Astrocyte (in vitro differentiated cells and primary cell): ENCODE measurements around the gene NUP62. TPM values are rescaled to one million over a fixed set of nuclear protein-coding genes. Genes with fewer than 3 reads are reported as not detected.

Experiments used
- DNase-seq: peaks from one replicate; pipeline ENCODE4 v3.0.0-alpha.2; 2010; ENCODE audit warnings: low read depth
- FAIRE-seq: peaks from 2 replicates; lab custom pipeline; 2011; peaks lifted over from hg19 to GRCh38; lab: Jason Lieb, UNC
- H2AFZ ChIP-seq: 2 replicates; pipeline ENCODE4 v1.6.0; 2012; ENCODE audit warnings: low read depth, low read length, inconsistent platforms
- H3K27ac ChIP-seq: 2 replicates; pipeline ENCODE4 v1.5.1; 2011; ENCODE audit warnings: low read depth, low read length, inconsistent platforms
- H3K27me3 ChIP-seq: 2 replicates; pipeline ENCODE4 v1.6.0; 2011; ENCODE audit warnings: low read length, inconsistent platforms; ENCODE audit not compliant: insufficient read depth
- H3K36me3 ChIP-seq: 2 replicates; pipeline ENCODE4 v1.5.1; 2011; ENCODE audit warnings: low read length, inconsistent platforms; ENCODE audit not compliant: insufficient read depth
- H3K4me1 ChIP-seq: 2 replicates; pipeline ENCODE4 v1.5.1; 2011; ENCODE audit warnings: low read length, inconsistent platforms; ENCODE audit not compliant: insufficient read depth
- H3K4me2 ChIP-seq: 2 replicates; pipeline ENCODE4 v1.6.0; 2012; ENCODE audit warnings: low read length, inconsistent platforms
- H3K4me3 ChIP-seq: 2 replicates; pipeline ENCODE4 v1.5.1; 2011; ENCODE audit warnings: low read depth, mild to moderate bottlenecking, low read length, inconsistent platforms; ENCODE audit not compliant: insufficient read depth
- H3K79me2 ChIP-seq: 2 replicates; pipeline ENCODE4 v1.6.0; 2012; ENCODE audit warnings: mild to moderate bottlenecking, low read length, inconsistent platforms; ENCODE audit not compliant: insufficient read depth
- H3K9ac ChIP-seq: 2 replicates; pipeline ENCODE4 v1.6.0; 2012; ENCODE audit warnings: mild to moderate bottlenecking, low read length, inconsistent platforms
- H3K9me3 ChIP-seq: 2 replicates; pipeline ENCODE4 v1.5.1; 2012; ENCODE audit warnings: low read depth, mild to moderate bottlenecking, low read length, inconsistent platforms; ENCODE audit not compliant: insufficient read depth
- H4K20me1 ChIP-seq: 2 replicates; pipeline ENCODE4 v1.6.0; 2012; ENCODE audit warnings: low read length, inconsistent platforms; ENCODE audit not compliant: insufficient read depth
- H3K27ac Mint-ChIP-seq: one replicate; pipeline ENCODE4 v1.8.0; 2021; ENCODE audit warnings: mild to moderate bottlenecking, mixed read lengths; ENCODE audit not compliant: unreplicated experiment
- H3K27me3 Mint-ChIP-seq: one replicate; pipeline ENCODE4 v1.8.0; 2021; ENCODE audit warnings: low read depth, mixed read lengths; ENCODE audit not compliant: unreplicated experiment
- H3K36me3 Mint-ChIP-seq: one replicate; pipeline ENCODE4 v1.8.0; 2021; ENCODE audit warnings: low read depth, mixed read lengths; ENCODE audit not compliant: unreplicated experiment
- H3K4me1 Mint-ChIP-seq: one replicate; pipeline ENCODE4 v1.8.0; 2021; ENCODE audit warnings: low read depth, mixed read lengths; ENCODE audit not compliant: unreplicated experiment
- H3K4me3 Mint-ChIP-seq: one replicate; pipeline ENCODE4 v1.8.0; 2021; ENCODE audit warnings: mild to moderate bottlenecking, moderate library complexity, mixed read lengths; ENCODE audit not compliant: unreplicated experiment
- H3K9me3 Mint-ChIP-seq: one replicate; pipeline ENCODE4 v1.8.0; 2021; ENCODE audit warnings: mild to moderate bottlenecking, mixed read lengths; ENCODE audit not compliant: unreplicated experiment
- EZH2 ChIP-seq: IDR thresholded peaks from 2 replicates; pipeline ENCODE4 v1.6.1; 2012; ENCODE audit warnings: mild to moderate bottlenecking, low read length, inconsistent platforms; ENCODE audit not compliant: insufficient read depth
- total RNA-seq: library from RNA; stranded (reverse); gene quantifications from 2 replicates; pipeline ENCODE4 v1.2.1, GENCODE V29; 2021
- TF ChIP-seq, protein P1 (sequence below): IDR thresholded peaks from 2 replicates; pipeline ENCODE4 v1.5.1; 2011; ENCODE audit warnings: low read depth, mild to moderate bottlenecking, inconsistent platforms, low read length, moderate library complexity; ENCODE audit not compliant: insufficient read depth

Gene NUP62
- total RNA-seq, 1 donor from 2014 or later = 49.5 TPM

GRCh38 chr19:49933643-49934042 lies 4.3 kb upstream of the NUP62 start:
- no peak for FAIRE-seq
- no peak overlapping the region for H3K9ac ChIP-seq
- Mint-ChIP-seq H3K9me3 (peaks cover 2% of the 10 kb centered on the region), H3K27ac (no peak overlapping the region), H3K27me3 (no peaks in the 10 kb centered on the region), H3K36me3 (peaks cover 23% of the 10 kb centered on the region), H3K4me3 (no peak overlapping the region), H3K4me1 (no peaks in the 10 kb centered on the region)
- H3K27ac ChIP-seq = no peak overlapping the region
- TF ChIP-seq, protein P1, sequence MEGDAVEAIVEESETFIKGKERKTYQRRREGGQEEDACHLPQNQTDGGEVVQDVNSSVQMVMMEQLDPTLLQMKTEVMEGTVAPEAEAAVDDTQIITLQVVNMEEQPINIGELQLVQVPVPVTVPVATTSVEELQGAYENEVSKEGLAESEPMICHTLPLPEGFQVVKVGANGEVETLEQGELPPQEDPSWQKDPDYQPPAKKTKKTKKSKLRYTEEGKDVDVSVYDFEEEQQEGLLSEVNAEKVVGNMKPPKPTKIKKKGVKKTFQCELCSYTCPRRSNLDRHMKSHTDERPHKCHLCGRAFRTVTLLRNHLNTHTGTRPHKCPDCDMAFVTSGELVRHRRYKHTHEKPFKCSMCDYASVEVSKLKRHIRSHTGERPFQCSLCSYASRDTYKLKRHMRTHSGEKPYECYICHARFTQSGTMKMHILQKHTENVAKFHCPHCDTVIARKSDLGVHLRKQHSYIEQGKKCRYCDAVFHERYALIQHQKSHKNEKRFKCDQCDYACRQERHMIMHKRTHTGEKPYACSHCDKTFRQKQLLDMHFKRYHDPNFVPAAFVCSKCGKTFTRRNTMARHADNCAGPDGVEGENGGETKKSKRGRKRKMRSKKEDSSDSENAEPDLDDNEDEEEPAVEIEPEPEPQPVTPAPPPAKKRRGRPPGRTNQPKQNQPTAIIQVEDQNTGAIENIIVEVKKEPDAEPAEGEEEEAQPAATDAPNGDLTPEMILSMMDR = no peak
- no peak for TF ChIP-seq EZH2
- peaks cover 4% of the 10 kb centered on the region for H3K4me1 ChIP-seq
- DNase-seq = no peak
- no peaks in the 10 kb centered on the region for H3K36me3 ChIP-seq
- no peak overlapping the region for H3K4me3 ChIP-seq
- peaks cover 6% of the 10 kb centered on the region for H3K79me2 ChIP-seq
- H2AFZ ChIP-seq = no peak overlapping the region
- H3K4me2 ChIP-seq = no peak overlapping the region
- H3K9me3 ChIP-seq = no peaks in the 10 kb centered on the region
- H3K27me3 ChIP-seq = no peaks in the 10 kb centered on the region
- H4K20me1 ChIP-seq = no peaks in the 10 kb centered on the region

DNA sequence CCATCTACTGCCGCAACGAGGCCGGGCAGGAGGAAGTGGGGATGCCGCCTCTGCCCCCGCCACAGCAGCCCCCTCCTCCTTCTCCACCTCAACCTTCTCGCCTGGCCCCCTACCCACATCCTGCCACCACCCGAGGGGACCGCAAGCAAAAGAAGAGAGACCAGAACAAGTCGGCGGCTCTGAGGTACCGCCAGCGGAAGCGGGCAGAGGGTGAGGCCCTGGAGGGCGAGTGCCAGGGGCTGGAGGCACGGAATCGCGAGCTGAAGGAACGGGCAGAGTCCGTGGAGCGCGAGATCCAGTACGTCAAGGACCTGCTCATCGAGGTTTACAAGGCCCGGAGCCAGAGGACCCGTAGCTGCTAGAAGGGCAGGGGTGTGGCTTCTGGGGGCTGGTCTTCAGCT lies 3.4 kb upstream of the NUP62 start:
- H3K36me3 ChIP-seq = no peaks in the 10 kb centered on the region
- Mint-ChIP-seq H3K36me3 (peaks cover 23% of the 10 kb centered on the region), H3K27ac (no peak overlapping the region), H3K4me3 (no peak overlapping the region), H3K27me3 (no peaks in the 10 kb centered on the region), H3K9me3 (peaks cover 2% of the 10 kb centered on the region), H3K4me1 (peaks cover 3% of the 10 kb centered on the region)
- no peak for FAIRE-seq
- no peak overlapping the region for H3K4me2 ChIP-seq
- no peak overlapping the region for H3K9ac ChIP-seq
- no peak overlapping the region for H3K4me3 ChIP-seq
- H2AFZ ChIP-seq = no peak overlapping the region
- H4K20me1 ChIP-seq = peaks cover 3% of the 10 kb centered on the region
- H3K9me3 ChIP-seq = no peaks in the 10 kb centered on the region
- H3K27me3 ChIP-seq = no peaks in the 10 kb centered on the region
- peaks cover 14% of the 10 kb centered on the region for H3K79me2 ChIP-seq
- DNase-seq = no peak
- peaks cover 4% of the 10 kb centered on the region for H3K4me1 ChIP-seq
- no peak overlapping the region for H3K27ac ChIP-seq
- no peak for TF ChIP-seq EZH2
- TF ChIP-seq, protein P1 = no peak

- Histone ChIP-seq H3K9ac (no peak overlapping the region), H2AFZ (no peak overlapping the region), H3K36me3 (no peaks in the 10 kb centered on the region), H3K79me2 (peaks cover 21% of the 10 kb centered on the region), H4K20me1 (peaks cover 10% of the 10 kb centered on the region), H3K27me3 (no peaks in the 10 kb centered on the region), H3K27ac (no peak overlapping the region), H3K4me1 (peaks cover 6% of the 10 kb centered on the region), H3K9me3 (no peaks in the 10 kb centered on the region), H3K4me3 (no peak overlapping the region), H3K4me2 (no peak overlapping the region)
- Mint-ChIP-seq H3K4me3 (no peak overlapping the region), H3K9me3 (peaks cover 2% of the 10 kb centered on the region), H3K36me3 (peaks cover 23% of the 10 kb centered on the region), H3K27me3 (no peaks in the 10 kb centered on the region), H3K27ac (no peak overlapping the region), H3K4me1 (peaks cover 5% of the 10 kb centered on the region)
- TF ChIP-seq, protein P1 = no peak
- no peak for TF ChIP-seq EZH2
- no peak for FAIRE-seq
- DNase-seq = no peak
Observed at GRCh38 chr19:49932041-49932451, 2.7 kb upstream of the NUP62 start.
